SK-N-SH (cell line): Measurements from ENCODE around the gene HPS6. TPM values are rescaled to one million over a fixed set of nuclear protein-coding genes. Genes with fewer than 3 reads are reported as not detected.

Experiments
- CTCF ChIA-PET: fragments of 300-600, 350-600 bp; formaldehyde crosslinking; extraction: SDS; loops from one replicate; lab custom pipeline; 2021; lab: Yijun Ruan, JAX
- POLR2A ChIA-PET: fragments of 350-600 bp; sonication (Branson Sonifier 250); formaldehyde crosslinking; extraction: SDS; loops from one replicate; lab custom pipeline; 2020; ENCODE audit warnings: antibody characterized with exemption, inconsistent platforms; lab: Yijun Ruan, JAX
- DNase-seq: peaks from one replicate; pipeline ENCODE4 v3.0.0; 2012
- H2AFZ ChIP-seq: fragments of 200-600 bp; sonication (generic); 2 replicates; pipeline ENCODE4 v1.8.1; 2016; ENCODE audit warnings: antibody characterized with exemption, mild to moderate bottlenecking, low read depth
- H3F3A ChIP-seq: fragments of 200-600 bp; sonication (generic); replicated peaks from 2 replicates; pipeline ENCODE3; 2016; ENCODE audit warnings: antibody characterized with exemption, mild to moderate bottlenecking; ENCODE audit not compliant: insufficient read depth
- H3K27ac ChIP-seq, 2 experiments: fragments of 200-500 bp in 1 of 2; fragments of 200-600 bp in 1 of 2; sonication (Bioruptor generic) in 1 of 2; sonication (generic), shearing (Covaris generic) in 1 of 2; 2 replicates each; pipeline versions ENCODE4 v1.5.1 to v1.6.1; 2014 to 2016; ENCODE audit warnings: low read depth in 2 of 2, inconsistent platforms in 1 of 2, low read length in 1 of 2, mild to moderate bottlenecking in 1 of 2, mixed read lengths in 1 of 2
- H3K27me3 ChIP-seq: fragments of 200-600 bp; sonication (generic), shearing (Covaris generic); 2 replicates; pipeline ENCODE4 v1.6.1; 2016; ENCODE audit warnings: mixed run types; ENCODE audit not compliant: insufficient read depth
- H3K36me3 ChIP-seq, 2 experiments: fragments of 200-500 bp in 1 of 2; fragments of 200-600 bp in 1 of 2; sonication (Bioruptor generic) in 1 of 2; sonication (generic) in 1 of 2; replicated peaks in 1 of 2; 2 replicates each; pipeline versions ENCODE3 to v1.5.1; 2014 to 2016; ENCODE audit warnings: low read length in 1 of 2, mild to moderate bottlenecking in 1 of 2; ENCODE audit not compliant: insufficient read depth in 2 of 2, control insufficient read depth in 1 of 2
- H3K4me1 ChIP-seq, 2 experiments: fragments of 200-500 bp in 1 of 2; fragments of 200-600 bp in 1 of 2; sonication (Bioruptor generic) in 1 of 2; sonication (generic), shearing (Covaris generic) in 1 of 2; 2 replicates each; pipeline versions ENCODE4 v1.5.1 to v1.6.1; 2014 to 2016; ENCODE audit warnings: low read depth in 1 of 2, low read length in 1 of 2, mixed run types in 1 of 2; ENCODE audit not compliant: insufficient read depth in 2 of 2, control insufficient read depth in 1 of 2
- H3K4me2 ChIP-seq: fragments of 200-600 bp; sonication (generic), shearing (Covaris generic); 2 replicates; pipeline ENCODE4 v1.6.1; 2017; ENCODE audit warnings: mixed run types
- H3K4me3 ChIP-seq, 2 experiments: fragments of 200-500 bp in 1 of 2; fragments of 200-600 bp in 1 of 2; sonication (Bioruptor generic) in 1 of 2; sonication (generic), shearing (Covaris generic) in 1 of 2; 2 replicates each; pipeline versions ENCODE4 v1.5.1 to v1.8.1; 2014 to 2016; ENCODE audit warnings: low read depth in 2 of 2, inconsistent platforms in 1 of 2, low read length in 1 of 2, mild to moderate bottlenecking in 1 of 2, mixed read lengths in 1 of 2, moderate library complexity in 1 of 2
- H3K79me2 ChIP-seq: fragments of 200-600 bp; sonication (generic); 2 replicates; pipeline ENCODE4 v1.8.1; 2017; ENCODE audit warnings: mild to moderate bottlenecking; ENCODE audit not compliant: insufficient read depth
- H3K9ac ChIP-seq: fragments of 200-600 bp; sonication (generic); 2 replicates; pipeline ENCODE4 v1.6.1; 2017; ENCODE audit warnings: mixed run types
- H3K9me2 ChIP-seq: fragments of 200-600 bp; sonication (generic); 2 replicates; pipeline ENCODE4 v1.6.1; 2017; ENCODE audit warnings: mixed run types
- H3K9me3 ChIP-seq: fragments of 200-600 bp; sonication (generic); 2 replicates; pipeline ENCODE4 v1.6.1; 2017; ENCODE audit warnings: mixed run types, mild to moderate bottlenecking, moderate library complexity
- H4K20me1 ChIP-seq: fragments of 200-600 bp; sonication (generic); 2 replicates; pipeline ENCODE4 v1.6.1; 2017; ENCODE audit warnings: mild to moderate bottlenecking, mixed run types; ENCODE audit not compliant: insufficient read depth
- CHD2 ChIP-seq: fragments of 150-350 bp; IDR thresholded peaks from 2 replicates; pipeline ENCODE4 v1.6.1; 2018; ENCODE audit warnings: low read length; ENCODE audit not compliant: partially characterized antibody
- CTCF ChIP-seq: fragments of 200-600 bp; sonication (generic); IDR thresholded peaks from 2 replicates; pipeline ENCODE4 v1.6.1; 2017; ENCODE audit warnings: antibody characterized with exemption, mild to moderate bottlenecking, moderate library complexity
- EP300 ChIP-seq, 2 experiments: IDR thresholded peaks; 2 replicates each; pipeline versions ENCODE4 v1.4.0 to v1.6.1; 2012; ENCODE audit warnings: borderline replicate concordance in 1 of 2, low read depth in 1 of 2, low read length in 1 of 2
- FOSL2 ChIP-seq: IDR thresholded peaks from 2 replicates; pipeline ENCODE4 v1.4.0; 2012; ENCODE audit warnings: low read depth, mild to moderate bottlenecking, moderate library complexity, borderline replicate concordance
- GABPA ChIP-seq: IDR thresholded peaks from 2 replicates; pipeline ENCODE4 v1.4.0; 2012; ENCODE audit warnings: low read depth, mild to moderate bottlenecking
- GATA2 ChIP-seq: sonication (generic); formaldehyde crosslinking; IDR thresholded peaks from 2 replicates; pipeline ENCODE4 v1.5.0; 2020; ENCODE audit warnings: mild to moderate bottlenecking, missing genetic modification reagents
- JUND ChIP-seq: IDR thresholded peaks from 2 replicates; pipeline ENCODE4 v1.4.0; 2012
- MAX ChIP-seq: IDR thresholded peaks from 2 replicates; pipeline ENCODE4 v1.4.0; 2012; ENCODE audit warnings: low read depth
- MXI1 ChIP-seq: IDR thresholded peaks from 2 replicates; pipeline ENCODE4 v1.6.1; 2012; ENCODE audit warnings: mild to moderate bottlenecking, low read depth, low read length, improper control_type of control experiment
- NFIC ChIP-seq: IDR thresholded peaks from 2 replicates; pipeline ENCODE4 v1.4.0; 2012; ENCODE audit warnings: borderline replicate concordance
- RAD21 ChIP-seq: IDR thresholded peaks from 2 replicates; pipeline ENCODE4 v1.6.1; 2012; ENCODE audit warnings: mild to moderate bottlenecking, low read length
- RCOR1 ChIP-seq: fragments of 150-350 bp; IDR thresholded peaks from 2 replicates; pipeline ENCODE4 v1.6.1; 2017; ENCODE audit warnings: antibody characterized with exemption, low read length
- REST ChIP-seq: IDR thresholded peaks from 2 replicates; pipeline ENCODE4 v1.6.1; 2012; ENCODE audit warnings: mild to moderate bottlenecking, low read depth, low read length, moderate library complexity
- SMC3 ChIP-seq: IDR thresholded peaks from 2 replicates; pipeline ENCODE4 v1.6.1; 2012; ENCODE audit warnings: low read depth, low read length, improper control_type of control experiment
- TCF12 ChIP-seq: IDR thresholded peaks from 2 replicates; pipeline ENCODE4 v1.4.0; 2012
- TEAD4 ChIP-seq: IDR thresholded peaks from 2 replicates; pipeline ENCODE4 v1.4.0; 2012; ENCODE audit warnings: mild to moderate bottlenecking, borderline replicate concordance; ENCODE audit not compliant: insufficient read depth
- USF1 ChIP-seq: IDR thresholded peaks from 2 replicates; pipeline ENCODE4 v1.4.0; 2012; ENCODE audit warnings: low read depth, borderline replicate concordance
- USF2 ChIP-seq: fragments of 150-350 bp; IDR thresholded peaks from 2 replicates; pipeline ENCODE4 v1.6.1; 2017; ENCODE audit warnings: antibody characterized with exemption, low read length, low read depth, borderline replicate concordance
- WGBS: methylation state at CpG from one replicate; pipeline ENCODE4 v1.1.6; 2017; ENCODE audit warnings: low lambda C conversion rate; 5-methylcytosine and 5-hydroxymethylcytosine counted together
- polyA plus RNA-seq, 3 experiments: library from polyadenylated mRNA; depleted of rRNA; stranded (reverse); fragments of >200 nt; gene quantifications; 2 replicates each; pipeline ENCODE4 v1.2.3, GENCODE V29; 2012

HPS6 gene
- polyA plus RNA-seq, 1 of the 3 experiments (the other 2 are of a cell fraction), result 7.8 TPM

GRCh38 chr10:102083541-102083940 lies 18.4 kb downstream of the HPS6 start:
- Histone ChIP-seq H3K79me2 (no peaks in the 10 kb centered on the region), H3K9me3 (no peaks in the 10 kb centered on the region), H3K4me3 (no peak overlapping the region), H3K36me3 (no peaks in the 10 kb centered on the region), H3K4me2 (no peak overlapping the region), H3K9ac (no peak overlapping the region), H3F3A (no peaks in the 10 kb centered on the region), H4K20me1 (no peaks in the 10 kb centered on the region), H3K9me2 (no peaks in the 10 kb centered on the region), H3K4me1 (no peaks in the 10 kb centered on the region), H2AFZ (no peak overlapping the region), H3K27ac (no peak overlapping the region), H3K27me3 (no peaks in the 10 kb centered on the region)
- ChIA-PET POLR2A (no interaction called here), CTCF (interaction anchor here (0.7 to 4.4 kb wide), 4 partner anchors 11 to 243 kb away, joined by 3 to 54 read pairs (median 3); no protein-coding TSS in a partner anchor)
- TF ChIP-seq JUND (no peak), MAX (no peak), MXI1 (no peak), TEAD4 (no peak), NFIC (no peak), USF1 (no peak), EP300 (IDR thresholded peaks at IDR 0.05; ENCODE audit: borderline replicate concordance in 1 of 2, low read depth in 1 of 2, low read length in 1 of 2) (no peak), RCOR1 (no peak), CTCF (no peak), SMC3 (no peak), GATA2 (CRISPR knock-in tag) (no peak), GABPA (no peak), FOSL2 (no peak), TCF12 (no peak), RAD21 (no peak), REST (no peak), USF2 (no peak), CHD2 (no peak)
- DNase-seq, result no peak
- 76% methylated on average over 3 of the region's 3 CpGs for WGBS
